Activated T-helper 2 cell treated with anti-CD3 and anti-CD28 coated beads, Interferon-gamma antibody, Interleukin-2, Interleukin-4, amounts not matched to agents 10 μg/mL and 5 μg/mL and 100 μg/mL, durations not matched to agents 14 hours and 24 hours and 36 hours (primary cell): ENCODE data around the gene KRT77. TPM values are rescaled to one million over a fixed set of nuclear protein-coding genes. Genes with fewer than 3 reads are reported as not detected.
"Not testable (repeated sequence)": the region's sequence is repeated elsewhere in the genome, so short reads cannot be mapped to it uniquely, and the experiment has no call there.

ENCODE experiments used
- DNase-seq: peaks from one replicate; pipeline ENCODE4 v3.0.0; 2021; ENCODE audit warnings: low spot score
- H3K27ac Mint-ChIP-seq: one replicate; pipeline ENCODE4 v1.8.0; 2021; ENCODE audit warnings: mixed read lengths
- H3K27me3 Mint-ChIP-seq: one replicate; pipeline ENCODE4 v1.8.0; 2021; ENCODE audit warnings: low read depth, mixed read lengths
- H3K36me3 Mint-ChIP-seq: one replicate; pipeline ENCODE4 v1.8.0; 2021; ENCODE audit warnings: low read depth, mixed read lengths
- H3K4me1 Mint-ChIP-seq: one replicate; pipeline ENCODE4 v1.8.0; 2021; ENCODE audit warnings: low read depth, mixed read lengths
- H3K4me3 Mint-ChIP-seq: one replicate; pipeline ENCODE4 v1.8.0; 2021; ENCODE audit warnings: low read depth, mild to moderate bottlenecking, moderate library complexity, mixed read lengths
- H3K9me3 Mint-ChIP-seq: one replicate; pipeline ENCODE4 v1.8.0; 2021; ENCODE audit warnings: mixed read lengths
- intact Hi-C: fragments of 100-400 bp; cut with micrococcal nuclease; formaldehyde crosslinking; loops from one replicate; pipeline ENCODE4 v1.15.1; 2023
- total RNA-seq: library from RNA; stranded (reverse); gene quantifications from 2 replicates; pipeline ENCODE4 v1.2.3, GENCODE V29; 2022

The KRT77 gene
- total RNA-seq, 1 donor from 2014 or later = not detected

DNA sequence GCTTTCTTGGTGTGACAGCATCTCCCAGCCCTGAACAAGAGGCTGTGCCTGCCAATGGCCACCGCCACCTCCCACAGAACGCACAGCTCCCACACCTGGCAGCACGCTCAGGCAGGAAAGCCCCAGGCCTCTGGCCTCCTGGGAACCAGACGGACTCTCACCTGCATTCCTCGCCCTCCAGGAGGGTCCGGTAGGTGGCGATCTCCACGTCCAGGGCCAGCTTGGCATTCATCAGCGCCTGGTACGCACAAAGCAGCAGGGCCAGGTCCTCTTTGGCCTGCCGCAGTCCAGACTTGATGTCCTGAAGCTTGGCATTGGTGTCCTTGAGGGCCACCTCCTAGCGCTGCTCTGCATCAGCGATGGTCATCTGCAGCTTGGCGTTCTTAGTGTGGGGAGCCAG is 12.1 kb upstream of the KRT77 start:
- Mint-ChIP-seq H3K27ac (no peak overlapping the region), H3K36me3 (no peaks in the 10 kb centered on the region), H3K4me1 (peaks cover 3% of the 10 kb centered on the region), H3K9me3 (no peaks in the 10 kb centered on the region), H3K27me3 (peaks cover 48% of the 10 kb centered on the region), H3K4me3 (no peak overlapping the region)
- intact Hi-C loops = no loop called here
- no peak for DNase-seq

DNA sequence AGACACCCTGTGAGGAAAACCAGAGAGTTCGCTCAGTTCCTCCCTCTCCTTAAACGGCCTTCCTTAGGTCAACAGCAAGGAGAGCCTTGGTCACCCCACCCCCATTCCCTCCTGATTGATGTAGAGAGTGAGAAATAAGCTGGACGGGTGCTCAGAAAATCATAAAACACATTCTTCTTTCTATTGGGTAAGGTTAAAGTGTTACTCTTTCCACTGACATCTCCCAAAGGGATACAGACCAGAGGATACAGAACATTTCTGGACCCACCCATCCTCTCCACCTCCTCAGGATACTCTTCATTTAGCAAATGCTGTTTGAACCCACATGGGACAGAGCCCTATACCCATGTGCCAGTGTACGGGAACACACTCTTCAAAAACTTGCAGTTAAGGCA is 11.6 kb upstream of the KRT77 start:
- intact Hi-C loops = no loop called here
- no peaks in the 10 kb centered on the region for H3K9me3 Mint-ChIP-seq
- DNase-seq = no peak
- no peak overlapping the region for H3K27ac Mint-ChIP-seq
- H3K4me1 Mint-ChIP-seq = peaks cover 3% of the 10 kb centered on the region
- H3K36me3 Mint-ChIP-seq = no peaks in the 10 kb centered on the region
- peaks cover 48% of the 10 kb centered on the region for H3K27me3 Mint-ChIP-seq
- H3K4me3 Mint-ChIP-seq = no peak overlapping the region

DNA sequence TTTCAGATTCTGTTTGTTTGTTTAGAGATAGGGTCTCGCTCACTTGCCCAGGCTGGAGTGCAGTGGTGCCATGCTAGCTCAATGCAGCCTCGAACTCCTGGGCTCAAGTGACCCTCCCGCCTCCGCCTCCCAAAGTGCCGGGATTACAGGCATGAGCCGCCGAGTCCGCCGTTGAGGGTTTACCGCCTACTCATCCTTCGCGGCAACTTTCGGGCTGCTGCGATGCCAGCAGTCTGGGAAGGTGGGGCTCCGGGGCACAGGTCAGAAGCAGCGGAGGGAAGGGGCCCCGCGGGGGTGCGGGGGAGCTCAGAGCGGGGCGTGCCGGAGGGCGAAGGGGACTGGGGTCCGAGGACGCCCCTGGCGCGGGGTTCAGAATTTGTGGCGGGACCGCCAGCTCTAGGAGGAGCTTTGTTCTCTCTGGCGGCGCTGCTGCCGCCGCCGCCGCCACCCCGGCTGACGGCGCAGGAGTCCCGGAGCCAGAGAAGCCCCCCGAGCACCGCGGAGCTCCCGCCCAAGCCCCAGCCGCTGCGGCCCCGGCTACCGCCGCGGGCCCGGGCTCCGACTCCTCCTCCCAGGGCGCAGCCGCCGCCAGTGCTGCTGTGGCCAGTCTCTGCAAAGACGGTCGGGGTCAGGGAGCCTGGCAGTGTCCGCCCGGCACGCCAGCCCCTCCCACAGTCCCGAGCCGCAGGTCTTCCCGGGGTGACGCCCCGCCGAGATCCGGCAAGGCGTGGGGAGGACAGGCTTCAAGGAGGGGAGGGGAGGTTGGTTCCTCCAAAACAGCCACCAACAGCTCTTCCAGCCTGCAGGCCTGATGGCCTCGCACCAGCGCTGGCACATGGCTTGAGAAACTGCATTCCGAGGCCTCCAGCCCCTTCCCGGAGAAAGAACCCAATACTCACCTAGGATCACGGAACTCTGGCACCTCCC is 10.9 kb upstream of the KRT77 start:
- no peaks in the 10 kb centered on the region for H3K9me3 Mint-ChIP-seq
- H3K4me1 Mint-ChIP-seq = peaks cover 3% of the 10 kb centered on the region
- H3K36me3 Mint-ChIP-seq = no peaks in the 10 kb centered on the region
- peaks cover 48% of the 10 kb centered on the region for H3K27me3 Mint-ChIP-seq
- intact Hi-C loops = no loop called here
- no peak for DNase-seq
- no peak overlapping the region for H3K27ac Mint-ChIP-seq
- H3K4me3 Mint-ChIP-seq = no peak overlapping the region

DNA sequence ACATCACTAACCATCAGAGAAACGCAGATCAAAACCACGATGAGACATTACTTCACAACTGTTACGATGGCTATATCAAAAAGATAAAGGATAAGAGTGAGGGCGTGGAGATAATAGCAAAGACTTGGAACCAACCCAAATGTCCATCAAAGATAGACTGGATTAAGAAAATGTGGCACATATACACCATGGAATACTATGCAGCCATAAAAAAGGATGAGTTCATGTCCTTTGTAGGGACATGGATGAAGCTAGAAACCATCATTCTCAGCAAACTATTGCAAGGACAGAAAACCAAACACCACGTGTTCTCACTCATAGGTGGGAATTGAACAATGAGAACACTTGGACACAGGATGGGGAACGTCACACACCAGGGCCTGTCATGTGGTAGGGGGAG is 8.8 kb upstream of the KRT77 start:
- H3K9me3 Mint-ChIP-seq, H3K36me3 Mint-ChIP-seq, H3K4me1 Mint-ChIP-seq, H3K4me3 Mint-ChIP-seq, DNase-seq, H3K27ac Mint-ChIP-seq, intact Hi-C loops: not testable (repeated sequence)
- H3K27me3 Mint-ChIP-seq = peaks cover 50% of the 10 kb centered on the region

DNA sequence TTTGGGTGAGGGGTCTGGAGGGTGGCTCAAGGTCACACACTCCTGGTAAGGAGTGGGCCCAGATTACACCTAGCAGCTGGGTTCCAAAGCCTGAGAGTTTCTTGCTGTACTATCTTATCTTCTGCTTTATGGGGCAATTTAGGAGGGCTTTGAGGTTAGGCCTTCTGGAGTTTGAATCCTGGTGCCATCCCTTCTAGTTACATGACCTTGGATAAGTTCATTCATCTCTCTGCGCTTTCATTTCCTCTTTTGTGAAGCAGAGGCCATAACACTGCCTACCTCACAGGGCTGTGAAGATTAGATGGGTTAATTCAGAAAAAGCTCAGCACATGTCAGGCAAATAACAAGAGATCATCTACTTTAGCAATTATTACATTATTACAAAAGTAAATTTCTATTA is 7.4 kb upstream of the KRT77 start:
- H3K27me3 Mint-ChIP-seq = peaks cover 39% of the 10 kb centered on the region
- no peak overlapping the region for H3K27ac Mint-ChIP-seq
- H3K4me1 Mint-ChIP-seq = peaks cover 3% of the 10 kb centered on the region
- H3K9me3 Mint-ChIP-seq = no peaks in the 10 kb centered on the region
- no peak for DNase-seq
- no peaks in the 10 kb centered on the region for H3K36me3 Mint-ChIP-seq
- intact Hi-C loops = no loop called here
- H3K4me3 Mint-ChIP-seq = no peak overlapping the region

DNA sequence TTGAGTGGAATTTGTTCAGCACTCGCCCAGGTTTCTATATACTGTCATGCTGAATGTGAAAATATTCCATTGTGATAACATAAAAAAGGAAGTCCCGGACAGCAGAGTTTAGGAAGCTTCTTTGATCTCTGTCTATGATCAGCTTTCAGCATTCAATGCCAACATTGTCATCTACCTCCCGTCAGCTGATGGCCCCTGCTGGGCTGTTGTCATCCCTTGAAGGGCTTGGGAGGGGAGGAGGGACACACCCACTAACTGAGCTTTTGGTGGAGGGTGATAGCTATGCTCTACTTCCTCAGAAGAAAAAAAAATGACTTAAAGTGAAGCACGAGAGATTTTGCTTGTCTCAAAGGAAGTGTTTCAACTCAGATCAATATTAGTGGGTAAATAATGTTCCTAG is 4.7 kb upstream of the KRT77 start:
- Mint-ChIP-seq H3K36me3 (no peaks in the 10 kb centered on the region), H3K27me3 (peaks cover 25% of the 10 kb centered on the region), H3K9me3 (no peaks in the 10 kb centered on the region), H3K4me3 (no peak overlapping the region), H3K4me1 (no peaks in the 10 kb centered on the region), H3K27ac (no peak overlapping the region)
- intact Hi-C loops = no loop called here
- DNase-seq = no peak

DNA sequence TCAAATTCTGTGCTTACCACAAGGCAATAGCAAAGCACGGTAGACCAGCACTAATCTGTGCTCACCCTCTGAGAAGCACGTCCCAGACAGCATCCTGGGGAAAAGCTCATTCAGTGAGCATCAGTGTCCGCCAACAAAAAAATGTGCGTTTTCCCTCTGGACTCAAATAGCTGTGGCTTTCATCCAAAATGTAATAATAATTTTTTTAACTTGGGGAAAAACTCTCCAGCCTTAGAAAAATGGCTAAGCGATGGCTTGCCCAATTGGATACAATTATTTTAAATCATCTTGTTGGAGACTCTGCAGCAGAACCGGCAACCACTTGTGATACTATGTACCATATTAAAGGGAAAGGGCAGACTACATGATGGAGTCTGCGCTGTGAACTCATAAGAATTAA is 1.1 kb upstream of the KRT77 start:
- Mint-ChIP-seq H3K36me3 (no peaks in the 10 kb centered on the region), H3K9me3 (no peaks in the 10 kb centered on the region), H3K4me3 (no peak overlapping the region), H3K27ac (no peak overlapping the region), H3K27me3 (peaks cover 22% of the 10 kb centered on the region), H3K4me1 (no peaks in the 10 kb centered on the region)
- intact Hi-C loops = no loop called here
- DNase-seq = no peak

DNA sequence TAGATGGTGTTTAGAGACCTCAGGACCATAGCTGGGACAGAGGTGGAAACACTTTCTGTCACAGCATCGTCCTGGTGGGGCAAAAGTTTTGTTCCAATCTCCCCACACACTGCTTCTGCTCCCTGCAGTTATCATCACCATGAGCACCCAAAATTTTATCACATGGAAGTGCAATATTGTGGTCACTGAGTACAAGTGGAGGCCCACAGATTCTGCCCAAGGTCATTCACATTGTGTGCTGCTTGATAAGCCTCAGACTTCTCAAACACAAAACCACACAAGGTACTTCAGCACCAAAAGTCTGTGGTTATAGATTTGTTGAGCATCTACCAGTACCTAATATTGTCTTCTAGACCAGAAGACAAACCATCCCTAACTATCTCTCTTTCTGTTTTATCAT is 554 bp upstream of the KRT77 start:
- H3K27ac Mint-ChIP-seq = no peak overlapping the region
- H3K27me3 Mint-ChIP-seq = peaks cover 23% of the 10 kb centered on the region
- no peaks in the 10 kb centered on the region for H3K9me3 Mint-ChIP-seq
- no peaks in the 10 kb centered on the region for H3K4me1 Mint-ChIP-seq
- no peaks in the 10 kb centered on the region for H3K36me3 Mint-ChIP-seq
- intact Hi-C loops = no loop called here
- no peak overlapping the region for H3K4me3 Mint-ChIP-seq
- no peak for DNase-seq

DNA sequence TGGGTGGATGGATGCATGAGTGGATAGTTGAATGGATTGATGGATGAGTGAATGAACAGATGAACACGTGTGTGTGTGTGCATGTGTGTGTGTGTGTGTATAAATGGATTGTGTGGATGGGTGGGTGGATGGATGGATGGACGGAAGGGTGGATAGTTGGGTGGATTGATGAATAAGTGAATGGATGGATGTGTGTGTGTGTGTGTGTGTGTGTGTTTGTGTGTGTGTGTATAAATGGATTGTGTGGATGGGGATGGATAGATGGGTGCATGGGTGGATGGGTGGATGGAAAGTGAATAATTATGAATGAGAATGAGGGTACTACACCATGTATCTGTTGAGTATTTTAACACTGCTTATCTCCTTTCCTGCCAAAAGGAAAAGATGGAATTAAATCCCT is 986 bp downstream of the KRT77 start:
- no peak for DNase-seq
- Mint-ChIP-seq H3K27ac (no peak overlapping the region), H3K36me3 (no peaks in the 10 kb centered on the region), H3K4me3 (no peak overlapping the region), H3K27me3 (peaks cover 24% of the 10 kb centered on the region), H3K9me3 (no peaks in the 10 kb centered on the region), H3K4me1 (no peaks in the 10 kb centered on the region)
- intact Hi-C loops = no loop called here

DNA sequence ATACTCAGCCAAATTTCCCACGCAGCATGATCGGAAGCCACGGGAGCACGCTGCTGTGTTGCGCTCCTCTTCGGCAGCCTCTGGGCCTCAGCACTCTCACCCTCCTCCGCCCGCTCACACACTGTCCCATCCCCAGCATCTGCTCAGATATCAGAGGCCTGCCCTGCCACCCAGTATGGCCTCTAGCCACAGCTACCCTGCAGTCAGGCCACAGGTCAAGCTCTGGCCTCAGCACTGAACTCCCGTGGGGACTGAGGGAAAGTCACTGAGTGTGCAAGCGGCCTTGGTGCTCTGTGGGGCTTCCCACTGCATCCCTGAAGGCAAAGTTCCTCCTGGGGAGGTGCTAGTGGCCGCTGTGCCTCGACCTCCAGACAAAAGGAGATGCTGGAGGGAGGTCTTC is 2.0 kb downstream of the KRT77 start:
- no peaks in the 10 kb centered on the region for H3K9me3 Mint-ChIP-seq
- no peak overlapping the region for H3K27ac Mint-ChIP-seq
- DNase-seq = no peak
- intact Hi-C loops = no loop called here
- H3K27me3 Mint-ChIP-seq = peaks cover 24% of the 10 kb centered on the region
- H3K36me3 Mint-ChIP-seq = no peaks in the 10 kb centered on the region
- no peak overlapping the region for H3K4me3 Mint-ChIP-seq
- H3K4me1 Mint-ChIP-seq = no peaks in the 10 kb centered on the region

DNA sequence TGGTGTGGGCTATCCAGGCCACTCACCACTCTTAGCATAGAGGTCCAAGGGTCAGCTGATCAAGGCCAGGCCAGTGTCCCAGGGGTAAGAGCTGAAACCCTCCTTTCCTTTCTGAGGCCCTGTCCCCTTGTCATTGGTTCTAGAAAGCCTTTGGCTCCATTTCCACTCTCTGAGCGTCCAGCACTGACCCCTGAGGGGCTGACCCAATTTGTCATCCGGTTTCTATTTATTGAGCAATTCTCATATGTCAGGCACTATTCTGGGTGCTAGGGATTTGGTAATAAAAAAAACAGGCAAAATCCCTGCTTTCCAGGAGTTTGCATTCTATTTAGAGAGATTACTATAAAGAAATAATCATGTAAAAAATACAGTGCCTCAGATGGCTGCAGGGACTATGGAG is 3.4 kb downstream of the KRT77 start:
- Mint-ChIP-seq H3K4me3 (no peak overlapping the region), H3K27ac (no peak overlapping the region), H3K36me3 (no peaks in the 10 kb centered on the region), H3K27me3 (peaks cover 26% of the 10 kb centered on the region), H3K4me1 (no peaks in the 10 kb centered on the region), H3K9me3 (no peaks in the 10 kb centered on the region)
- DNase-seq = no peak
- intact Hi-C loops = no loop called here

DNA sequence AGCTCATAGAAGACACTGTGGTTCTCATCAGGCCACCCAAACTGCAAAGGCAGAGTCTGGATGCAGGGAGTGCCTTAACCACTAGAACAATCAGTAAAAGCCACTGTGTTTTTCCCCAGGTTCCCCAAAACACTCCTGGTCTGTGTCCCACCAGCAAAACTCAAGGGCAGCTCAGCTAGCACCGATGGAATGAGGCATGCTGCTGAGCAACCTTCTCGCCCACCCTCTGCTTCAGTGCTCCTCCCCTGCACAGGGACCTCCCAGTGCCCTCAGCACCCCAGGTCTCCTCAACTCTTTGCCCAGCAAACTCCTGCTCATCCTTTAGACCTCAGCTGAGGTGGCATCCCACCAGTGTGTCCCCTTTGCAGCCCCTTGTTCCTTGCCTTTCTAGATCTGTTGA is 4.0 kb downstream of the KRT77 start:
- intact Hi-C loops = no loop called here
- Mint-ChIP-seq H3K9me3 (no peaks in the 10 kb centered on the region), H3K27ac (no peak overlapping the region), H3K36me3 (no peaks in the 10 kb centered on the region), H3K27me3 (peaks cover 27% of the 10 kb centered on the region), H3K4me1 (no peaks in the 10 kb centered on the region), H3K4me3 (no peak overlapping the region)
- DNase-seq = no peak

DNA sequence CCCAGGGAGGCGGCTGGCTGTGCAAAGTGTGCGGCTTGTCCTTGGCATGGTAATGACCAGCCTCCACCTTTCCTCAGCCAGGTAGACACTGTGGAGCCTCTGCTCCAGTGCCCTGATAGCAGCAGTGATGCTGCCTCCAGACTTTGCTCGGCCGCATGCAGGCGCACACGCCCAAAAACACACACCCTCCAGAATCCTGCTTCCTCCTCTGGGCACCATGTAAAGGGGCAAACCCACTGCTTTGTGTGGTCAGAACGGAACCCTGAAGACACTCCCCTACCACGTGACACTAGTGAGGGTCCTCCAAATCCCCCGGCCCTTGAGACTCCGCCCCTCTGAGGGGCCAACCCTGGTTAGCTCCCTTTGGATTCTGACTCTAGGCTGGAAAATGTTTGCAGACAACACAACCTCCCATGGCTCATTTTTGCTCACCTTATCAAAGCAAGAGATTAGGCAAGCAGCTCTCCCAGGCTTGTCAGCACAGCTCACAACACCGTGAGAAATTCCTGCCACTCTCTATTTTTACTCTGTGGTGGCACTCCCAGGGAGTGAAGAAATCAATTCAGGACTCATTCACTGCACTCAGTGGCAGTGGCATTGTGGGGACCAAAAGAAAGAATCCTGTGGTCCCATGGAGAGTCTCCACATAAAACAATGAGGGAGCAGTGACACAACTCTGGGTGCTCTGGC is 4.5 kb downstream of the KRT77 start:
- no peaks in the 10 kb centered on the region for H3K9me3 Mint-ChIP-seq
- DNase-seq = no peak

More for the DNA sequence above, 4.5 kb downstream of the KRT77 start:
- H3K36me3 Mint-ChIP-seq = no peaks in the 10 kb centered on the region
- peaks cover 25% of the 10 kb centered on the region for H3K27me3 Mint-ChIP-seq
- no peak overlapping the region for H3K27ac Mint-ChIP-seq
- H3K4me1 Mint-ChIP-seq = no peaks in the 10 kb centered on the region
- no peak overlapping the region for H3K4me3 Mint-ChIP-seq
- intact Hi-C loops = no loop called here
